ENCODE measurements around the gene GRAP2.

GRAP2 gene

GRCh38 chr22:39994566-39995392 lies 93.9 kb downstream of the GRAP2 start, which contains the start of gene FAM83F:
FAM83F (plus strand) TSS chr22:39994954; CDS start chr22:39995043, 89 bp downstream.
- no peak for DNase-seq (ENCODE audit: low spot score)

GRCh38 chr22:39995393-39996252 lies 94.7 kb downstream of the GRAP2 start:
- no peak for DNase-seq (ENCODE audit: low spot score)

GRCh38 chr22:39996732-39997131 lies 95.8 kb downstream of the GRAP2 start:
- DNase-seq (ENCODE audit: low spot score), result no peak

GRCh38 chr22:39997421-39997820 lies 96.5 kb downstream of the GRAP2 start:
- no peak for DNase-seq (ENCODE audit: low spot score)

GRCh38 chr22:39997939-39998726 lies 97.2 kb downstream of the GRAP2 start:
- no peak for DNase-seq (ENCODE audit: low spot score)

- DNase-seq (ENCODE audit: low spot score), result no peak
These were observed 98.4 kb downstream of the GRAP2 start for GRCh38 chr22:39999144-39999757.

GRCh38 chr22:40000171-40000570 lies 99.3 kb downstream of the GRAP2 start:
- no peak for DNase-seq (ENCODE audit: low spot score)

- DNase-seq (ENCODE audit: low spot score), result no peak
These were observed 100.2 kb downstream of the GRAP2 start for GRCh38 chr22:40001106-40001505.

GRCh38 chr22:40001800-40002577 lies 101.1 kb downstream of the GRAP2 start:
- DNase-seq (ENCODE audit: low spot score), result no peak

- DNase-seq (ENCODE audit: low spot score), result no peak
These were observed 102.2 kb downstream of the GRAP2 start for GRCh38 chr22:40002935-40003715.

GRCh38 chr22:40004836-40005235 lies 104.0 kb downstream of the GRAP2 start:
- DNase-seq (ENCODE audit: low spot score), result no peak

GRCh38 chr22:40006641-40007040 lies 105.8 kb downstream of the GRAP2 start:
- no peak for DNase-seq (ENCODE audit: low spot score)

- no peak for DNase-seq (ENCODE audit: low spot score)
These were observed 107.2 kb downstream of the GRAP2 start for GRCh38 chr22:40007853-40008710.

GRCh38 chr22:40008726-40009291 lies 107.9 kb downstream of the GRAP2 start:
- no peak for DNase-seq (ENCODE audit: low spot score)

GRCh38 chr22:40009292-40009774 lies 108.4 kb downstream of the GRAP2 start:
- no peak for DNase-seq (ENCODE audit: low spot score)

- no peak for DNase-seq (ENCODE audit: low spot score)
These were observed 109.2 kb downstream of the GRAP2 start for GRCh38 chr22:40009951-40010671.

GRCh38 chr22:40010746-40011145 lies 109.9 kb downstream of the GRAP2 start:
- no peak for DNase-seq (ENCODE audit: low spot score)

Measured in pons (tissue), 1 donor.